Measurements from ENCODE around the gene ARHGAP6. TPM values are rescaled to one million over a fixed set of nuclear protein-coding genes. Genes with fewer than 3 reads are reported as not detected.
"Not testable (repeated sequence)": the region's sequence is repeated elsewhere in the genome, so short reads cannot be mapped to it uniquely, and the experiment has no call there.

ARHGAP6 gene
- polyA plus RNA-seq, 1 donor = 5.1 TPM

- no peaks in the 10 kb centered on the region for H3K27me3 ChIP-seq (ENCODE audit: control insufficient read depth, insufficient read depth, low read length)
- H3K9me3 ChIP-seq (ENCODE audit: control insufficient read depth, low read depth, low read length) = no peaks in the 10 kb centered on the region
- no peak overlapping the region for H3K4me3 ChIP-seq (ENCODE audit: low read length)
- H3K4me1 ChIP-seq (ENCODE audit: control insufficient read depth, insufficient read depth, low read length) = peaks cover 7% of the 10 kb centered on the region
- peak overlapping the region; percentile 10 for H3K27ac ChIP-seq (ENCODE audit: low read length)
- no peaks in the 10 kb centered on the region for H3K36me3 ChIP-seq (ENCODE audit: control insufficient read depth, insufficient read depth, low read length)
- no peak for DNase-seq
Measured at GRCh38 chrX:11376163-11376562, 289.6 kb downstream of the ARHGAP6 start.

- no peaks in the 10 kb centered on the region for H3K36me3 ChIP-seq (ENCODE audit: control insufficient read depth, insufficient read depth, low read length)
- no peak overlapping the region for H3K4me3 ChIP-seq (ENCODE audit: low read length)
- peaks cover 7% of the 10 kb centered on the region for H3K4me1 ChIP-seq (ENCODE audit: control insufficient read depth, insufficient read depth, low read length)
- no CpG with 5 or more reads among the region's 1 CpG for WGBS (ENCODE audit: insufficient coverage, low lambda C conversion rate)
- H3K9me3 ChIP-seq (ENCODE audit: control insufficient read depth, low read depth, low read length) = no peaks in the 10 kb centered on the region
- H3K27me3 ChIP-seq (ENCODE audit: control insufficient read depth, insufficient read depth, low read length) = no peaks in the 10 kb centered on the region
- peak; percentile 15 to 37 for DNase-seq
- peak overlapping the region; percentile 10 for H3K27ac ChIP-seq (ENCODE audit: low read length)
Measured at GRCh38 chrX:11375614-11376119, 290.1 kb downstream of the ARHGAP6 start.

- peaks cover 7% of the 10 kb centered on the region for H3K4me1 ChIP-seq (ENCODE audit: control insufficient read depth, insufficient read depth, low read length)
Measured at GRCh38 chrX:11374570-11374969, 291.1 kb downstream of the ARHGAP6 start.

GRCh38 chrX:11371106-11371505 lies 294.6 kb downstream of the ARHGAP6 start:
- Histone ChIP-seq H3K36me3 (ENCODE audit: control insufficient read depth, insufficient read depth, low read length) (no peaks in the 10 kb centered on the region), H3K4me1 (ENCODE audit: control insufficient read depth, insufficient read depth, low read length) (peaks cover 7% of the 10 kb centered on the region), H3K4me3 (ENCODE audit: low read length) (no peak overlapping the region), H3K9me3 (ENCODE audit: control insufficient read depth, low read depth, low read length) (no peaks in the 10 kb centered on the region), H3K27ac (ENCODE audit: low read length) (no peak overlapping the region), H3K27me3 (ENCODE audit: control insufficient read depth, insufficient read depth, low read length) (no peaks in the 10 kb centered on the region)
- DNase-seq = no peak

More at GRCh38 chrX:11374570-11374969, 291.1 kb downstream of the ARHGAP6 start:
- H3K36me3 ChIP-seq (ENCODE audit: control insufficient read depth, insufficient read depth, low read length) = no peaks in the 10 kb centered on the region
- no peak overlapping the region for H3K27ac ChIP-seq (ENCODE audit: low read length)
- no peaks in the 10 kb centered on the region for H3K27me3 ChIP-seq (ENCODE audit: control insufficient read depth, insufficient read depth, low read length)
- no peak overlapping the region for H3K4me3 ChIP-seq (ENCODE audit: low read length)
- DNase-seq = no peak
- no peaks in the 10 kb centered on the region for H3K9me3 ChIP-seq (ENCODE audit: control insufficient read depth, low read depth, low read length)
- no CpG with 5 or more reads among the region's 2 CpGs for WGBS (ENCODE audit: insufficient coverage, low lambda C conversion rate)

- no peak for DNase-seq
- no peaks in the 10 kb centered on the region for H3K27me3 ChIP-seq (ENCODE audit: control insufficient read depth, insufficient read depth, low read length)
- no peak overlapping the region for H3K27ac ChIP-seq (ENCODE audit: low read length)
- WGBS (ENCODE audit: insufficient coverage, low lambda C conversion rate) = no CpG with 5 or more reads among the region's 7 CpGs
- no peaks in the 10 kb centered on the region for H3K4me1 ChIP-seq (ENCODE audit: control insufficient read depth, insufficient read depth, low read length)
- H3K36me3 ChIP-seq (ENCODE audit: control insufficient read depth, insufficient read depth, low read length) = no peaks in the 10 kb centered on the region
- no peaks in the 10 kb centered on the region for H3K9me3 ChIP-seq (ENCODE audit: control insufficient read depth, low read depth, low read length)
- H3K4me3 ChIP-seq (ENCODE audit: low read length) = no peak overlapping the region
Measured at GRCh38 chrX:11367609-11368430, 297.9 kb downstream of the ARHGAP6 start.

- no peaks in the 10 kb centered on the region for H3K4me1 ChIP-seq (ENCODE audit: control insufficient read depth, insufficient read depth, low read length)
- H3K9me3 ChIP-seq (ENCODE audit: control insufficient read depth, low read depth, low read length) = no peaks in the 10 kb centered on the region
- H3K27me3 ChIP-seq (ENCODE audit: control insufficient read depth, insufficient read depth, low read length) = no peaks in the 10 kb centered on the region
- no peak for DNase-seq
- H3K27ac ChIP-seq (ENCODE audit: low read length) = no peak overlapping the region
- no peaks in the 10 kb centered on the region for H3K36me3 ChIP-seq (ENCODE audit: control insufficient read depth, insufficient read depth, low read length)
- no peak overlapping the region for H3K4me3 ChIP-seq (ENCODE audit: low read length)
- WGBS (ENCODE audit: insufficient coverage, low lambda C conversion rate) = no CpG with 5 or more reads among the region's 2 CpGs
Measured at GRCh38 chrX:11366998-11367595, 298.6 kb downstream of the ARHGAP6 start.

- 100% methylated on average over 2 of the region's 3 CpGs for WGBS (ENCODE audit: insufficient coverage, low lambda C conversion rate)
- Histone ChIP-seq H3K36me3 (ENCODE audit: control insufficient read depth, insufficient read depth, low read length) (no peaks in the 10 kb centered on the region), H3K4me1 (ENCODE audit: control insufficient read depth, insufficient read depth, low read length) (no peaks in the 10 kb centered on the region), H3K27ac (ENCODE audit: low read length) (no peak overlapping the region), H3K9me3 (ENCODE audit: control insufficient read depth, low read depth, low read length) (no peaks in the 10 kb centered on the region), H3K27me3 (ENCODE audit: control insufficient read depth, insufficient read depth, low read length) (no peaks in the 10 kb centered on the region), H3K4me3 (ENCODE audit: low read length) (no peak overlapping the region)
- no peak for DNase-seq
Measured at GRCh38 chrX:11365426-11365825, 300.3 kb downstream of the ARHGAP6 start.

- H3K36me3 ChIP-seq (ENCODE audit: control insufficient read depth, insufficient read depth, low read length) = no peaks in the 10 kb centered on the region
- no peak overlapping the region for H3K4me3 ChIP-seq (ENCODE audit: low read length)
- H3K27me3 ChIP-seq (ENCODE audit: control insufficient read depth, insufficient read depth, low read length) = no peaks in the 10 kb centered on the region
- H3K4me1 ChIP-seq (ENCODE audit: control insufficient read depth, insufficient read depth, low read length) = no peaks in the 10 kb centered on the region
- H3K27ac ChIP-seq (ENCODE audit: low read length) = no peak overlapping the region
- no peak for DNase-seq
- WGBS (ENCODE audit: insufficient coverage, low lambda C conversion rate) = no CpG with 5 or more reads among the region's 3 CpGs
- H3K9me3 ChIP-seq (ENCODE audit: control insufficient read depth, low read depth, low read length) = no peaks in the 10 kb centered on the region
Measured at GRCh38 chrX:11364835-11365234, 300.9 kb downstream of the ARHGAP6 start.

GRCh38 chrX:11363825-11364224 lies 301.9 kb downstream of the ARHGAP6 start:
- DNase-seq; H3K4me3 ChIP-seq (ENCODE audit: low read length); H3K27me3 ChIP-seq (ENCODE audit: control insufficient read depth, insufficient read depth, low read length); H3K4me1 ChIP-seq (ENCODE audit: control insufficient read depth, insufficient read depth, low read length); H3K36me3 ChIP-seq (ENCODE audit: control insufficient read depth, insufficient read depth, low read length); H3K9me3 ChIP-seq (ENCODE audit: control insufficient read depth, low read depth, low read length); H3K27ac ChIP-seq (ENCODE audit: low read length): not testable (repeated sequence)
- WGBS (ENCODE audit: insufficient coverage, low lambda C conversion rate) = no CpG with 5 or more reads among the region's 1 CpG

GRCh38 chrX:11363069-11363594 lies 302.6 kb downstream of the ARHGAP6 start:
- DNase-seq = no peak
- no peak overlapping the region for H3K4me3 ChIP-seq (ENCODE audit: low read length)
- WGBS (ENCODE audit: insufficient coverage, low lambda C conversion rate) = no CpG with 5 or more reads among the region's 4 CpGs
- no peak overlapping the region for H3K27ac ChIP-seq (ENCODE audit: low read length)
- H3K4me1 ChIP-seq (ENCODE audit: control insufficient read depth, insufficient read depth, low read length) = no peaks in the 10 kb centered on the region
- H3K27me3 ChIP-seq (ENCODE audit: control insufficient read depth, insufficient read depth, low read length) = no peaks in the 10 kb centered on the region
- H3K36me3 ChIP-seq (ENCODE audit: control insufficient read depth, insufficient read depth, low read length) = no peaks in the 10 kb centered on the region
- H3K9me3 ChIP-seq (ENCODE audit: control insufficient read depth, low read depth, low read length) = no peaks in the 10 kb centered on the region

Measured in large intestine (tissue), 3 donors.